Effector memory CD4-positive, alpha-beta T cell (primary cell): ENCODE results near the gene FMN1.

Experiments used
- DNase-seq, 3 donors: peaks; one replicate each; pipeline ENCODE4 v3.0.0-alpha.2; 2020
- H3K27ac ChIP-seq: 2 replicates; pipeline ENCODE4 v1.7.0; 2013; ENCODE audit warnings: mild to moderate bottlenecking, low read length, moderate library complexity; ENCODE audit not compliant: insufficient read depth, poor library complexity, severe bottlenecking
- H3K27me3 ChIP-seq: replicated peaks from 2 replicates; pipeline ENCODE4 v1.7.0; 2013; ENCODE audit warnings: mild to moderate bottlenecking, low read length; ENCODE audit not compliant: insufficient read depth, control insufficient read depth, poor library complexity, severe bottlenecking
- H3K36me3 ChIP-seq: 2 replicates; pipeline ENCODE4 v1.7.0; 2013; ENCODE audit warnings: mild to moderate bottlenecking, low read length, moderate library complexity; ENCODE audit not compliant: control insufficient read depth, insufficient read depth
- H3K4me1 ChIP-seq: 2 replicates; pipeline ENCODE4 v1.7.0; 2013; ENCODE audit warnings: low read length, mild to moderate bottlenecking; ENCODE audit not compliant: control insufficient read depth, insufficient read depth, poor library complexity, severe bottlenecking
- H3K4me3 ChIP-seq: 2 replicates; pipeline ENCODE4 v1.7.0; 2013; ENCODE audit warnings: low read length, low read depth, mild to moderate bottlenecking; ENCODE audit not compliant: insufficient read depth, poor library complexity, severe bottlenecking
- H3K9me3 ChIP-seq: 2 replicates; pipeline ENCODE4 v1.7.0; 2013; ENCODE audit warnings: mild to moderate bottlenecking, low read length, moderate library complexity; ENCODE audit not compliant: control insufficient read depth

Gene FMN1

DNA sequence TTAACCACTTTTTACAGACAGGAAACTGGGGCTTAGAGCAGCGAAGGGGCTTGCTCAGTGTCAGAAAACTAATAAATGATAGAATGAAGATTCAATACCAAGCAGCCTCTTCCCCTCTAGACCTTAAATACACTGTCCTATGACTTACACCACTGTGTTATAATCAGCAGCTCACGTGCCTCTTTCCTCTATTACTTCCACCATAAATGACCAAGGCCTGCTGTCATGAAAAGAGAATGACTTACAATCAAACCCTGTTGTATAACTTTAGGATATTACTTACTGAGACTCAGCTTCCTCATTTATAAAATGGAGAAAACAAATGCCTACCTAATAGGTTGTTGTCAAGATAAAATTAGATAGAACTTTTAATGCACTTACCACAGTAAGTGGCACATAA is 11.6 kb downstream of the FMN1 start:
- Histone ChIP-seq H3K4me1 (no peaks in the 10 kb centered on the region), H3K27me3 (no peaks in the 10 kb centered on the region), H3K4me3 (no peak overlapping the region), H3K36me3 (no peaks in the 10 kb centered on the region), H3K27ac (no peak overlapping the region), H3K9me3 (no peaks in the 10 kb centered on the region)
- no peak for DNase-seq

GRCh38 chr15:33182278-33182905 is 12.1 kb downstream of the FMN1 start:
- no peaks in the 10 kb centered on the region for H3K36me3 ChIP-seq
- no peaks in the 10 kb centered on the region for H3K27me3 ChIP-seq
- no peaks in the 10 kb centered on the region for H3K4me1 ChIP-seq
- DNase-seq: no peak
- no peak overlapping the region for H3K27ac ChIP-seq
- H3K4me3 ChIP-seq: no peak overlapping the region
- no peaks in the 10 kb centered on the region for H3K9me3 ChIP-seq

- Histone ChIP-seq H3K4me1 (no peaks in the 10 kb centered on the region), H3K27me3 (no peaks in the 10 kb centered on the region), H3K36me3 (no peaks in the 10 kb centered on the region), H3K27ac (no peak overlapping the region), H3K9me3 (no peaks in the 10 kb centered on the region), H3K4me3 (no peak overlapping the region)
- DNase-seq: no peak
Measured at GRCh38 chr15:33179874-33180273, 14.6 kb downstream of the FMN1 start.

GRCh38 chr15:33171202-33171601 is 23.3 kb downstream of the FMN1 start:
- H3K4me1 ChIP-seq: no peaks in the 10 kb centered on the region
- no peak overlapping the region for H3K27ac ChIP-seq
- no peaks in the 10 kb centered on the region for H3K9me3 ChIP-seq
- H3K4me3 ChIP-seq: no peak overlapping the region
- no peak for DNase-seq
- no peaks in the 10 kb centered on the region for H3K27me3 ChIP-seq
- H3K36me3 ChIP-seq: no peaks in the 10 kb centered on the region

DNA sequence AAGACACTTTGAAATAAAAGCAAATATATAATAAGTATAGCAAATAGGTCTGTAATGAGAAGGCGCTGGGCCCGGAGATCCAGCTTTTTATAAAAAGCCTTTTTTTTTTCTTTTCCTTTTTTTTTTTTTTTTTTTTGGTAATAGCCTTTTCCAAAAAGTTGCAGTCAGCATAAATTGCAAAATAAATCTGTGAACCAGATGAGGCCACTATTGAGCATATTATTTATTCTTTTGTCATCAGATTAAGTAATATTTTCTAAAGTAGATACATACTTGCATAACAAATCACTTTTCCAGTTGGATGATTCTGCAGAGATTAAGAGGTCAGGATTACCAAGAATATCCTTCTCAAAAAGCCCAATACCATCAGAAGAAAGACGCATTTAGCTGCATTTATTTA is 24.9 kb downstream of the FMN1 start:
- Histone ChIP-seq H3K36me3 (no peaks in the 10 kb centered on the region), H3K4me1 (no peaks in the 10 kb centered on the region), H3K4me3 (no peak overlapping the region), H3K27ac (no peak overlapping the region), H3K9me3 (no peaks in the 10 kb centered on the region), H3K27me3 (no peaks in the 10 kb centered on the region)
- DNase-seq: no peak

DNA sequence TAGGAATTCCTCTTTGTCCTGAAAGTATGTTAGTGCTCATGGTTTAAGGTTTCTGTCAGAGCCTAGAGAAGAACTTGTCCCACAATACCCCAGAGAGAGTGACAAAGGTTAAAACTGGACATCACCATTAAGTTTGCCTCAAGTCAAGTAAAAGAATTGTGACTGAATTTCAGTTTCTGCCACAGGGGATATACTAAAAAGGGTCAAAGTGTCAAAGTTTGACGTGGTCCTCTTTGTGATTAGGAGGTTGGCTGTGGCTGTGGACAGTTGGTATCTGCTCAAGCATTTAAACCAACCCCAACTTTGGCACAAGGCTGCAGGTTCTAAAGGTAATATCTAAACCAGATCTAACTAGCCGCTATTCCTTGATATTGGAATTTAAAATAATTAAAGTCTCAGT is 26.1 kb downstream of the FMN1 start:
- Histone ChIP-seq H3K9me3 (no peaks in the 10 kb centered on the region), H3K36me3 (no peaks in the 10 kb centered on the region), H3K4me3 (no peak overlapping the region), H3K4me1 (no peaks in the 10 kb centered on the region), H3K27me3 (no peaks in the 10 kb centered on the region), H3K27ac (no peak overlapping the region)
- no peak for DNase-seq

DNA sequence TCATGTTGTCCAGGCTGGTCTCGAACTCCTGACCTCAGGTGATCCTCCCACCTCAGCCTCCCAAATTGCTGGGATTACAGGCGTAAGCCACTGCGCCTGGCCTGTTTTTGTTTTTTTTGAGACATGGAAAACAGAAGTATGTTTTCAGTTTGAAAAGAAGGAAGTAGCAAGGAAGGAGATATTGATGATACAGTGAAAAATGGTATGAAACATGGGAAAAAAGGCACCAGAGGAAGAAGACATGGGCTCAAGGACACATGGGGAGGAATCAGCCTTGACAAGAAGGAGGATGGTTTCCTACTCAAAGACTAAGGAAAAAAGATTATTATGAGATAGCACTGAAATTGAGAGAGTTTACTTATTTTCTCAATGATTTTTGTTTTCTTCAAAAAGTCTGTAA is 30.7 kb downstream of the FMN1 start:
- Histone ChIP-seq H3K9me3 (no peaks in the 10 kb centered on the region), H3K27ac (no peak overlapping the region), H3K4me1 (no peaks in the 10 kb centered on the region), H3K36me3 (no peaks in the 10 kb centered on the region), H3K4me3 (no peak overlapping the region), H3K27me3 (no peaks in the 10 kb centered on the region)
- no peak for DNase-seq

GRCh38 chr15:33161209-33161608 is 33.3 kb downstream of the FMN1 start:
- H3K27ac ChIP-seq: no peak overlapping the region
- DNase-seq: no peak
- H3K36me3 ChIP-seq: no peaks in the 10 kb centered on the region
- no peaks in the 10 kb centered on the region for H3K4me1 ChIP-seq
- no peaks in the 10 kb centered on the region for H3K9me3 ChIP-seq
- no peaks in the 10 kb centered on the region for H3K27me3 ChIP-seq
- H3K4me3 ChIP-seq: no peak overlapping the region

DNA sequence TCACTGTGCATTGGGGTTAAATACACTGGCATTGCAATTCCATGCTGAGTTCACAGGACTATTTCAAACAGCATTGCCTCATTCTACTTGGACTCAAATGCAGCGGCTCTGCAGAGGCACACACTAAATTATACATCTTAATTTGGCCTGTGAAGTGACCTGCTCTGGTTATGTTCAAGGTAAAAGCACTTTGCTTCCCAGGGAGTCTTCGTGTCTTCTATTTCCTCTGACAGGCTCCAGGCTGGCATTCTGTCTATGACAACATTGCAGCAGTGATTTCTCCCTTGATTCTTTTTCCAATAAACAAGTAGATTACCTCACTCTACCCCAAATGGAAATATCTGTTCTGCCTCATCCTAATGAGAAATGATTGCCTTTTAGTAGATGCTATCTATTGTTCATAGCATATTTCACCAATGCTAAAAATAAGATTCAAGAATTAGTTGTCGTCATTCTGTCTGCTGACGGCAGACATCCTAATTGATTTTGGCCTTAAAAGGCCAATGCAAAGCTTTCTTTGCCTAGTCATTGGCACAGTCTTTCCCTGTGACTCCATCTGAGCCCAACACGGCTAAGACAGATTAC is 33.8 kb downstream of the FMN1 start:
- H3K27ac ChIP-seq: no peak overlapping the region
- no peak overlapping the region for H3K4me3 ChIP-seq
- no peaks in the 10 kb centered on the region for H3K4me1 ChIP-seq
- no peaks in the 10 kb centered on the region for H3K9me3 ChIP-seq
- H3K27me3 ChIP-seq: no peaks in the 10 kb centered on the region
- DNase-seq: no peak
- H3K36me3 ChIP-seq: no peaks in the 10 kb centered on the region

DNA sequence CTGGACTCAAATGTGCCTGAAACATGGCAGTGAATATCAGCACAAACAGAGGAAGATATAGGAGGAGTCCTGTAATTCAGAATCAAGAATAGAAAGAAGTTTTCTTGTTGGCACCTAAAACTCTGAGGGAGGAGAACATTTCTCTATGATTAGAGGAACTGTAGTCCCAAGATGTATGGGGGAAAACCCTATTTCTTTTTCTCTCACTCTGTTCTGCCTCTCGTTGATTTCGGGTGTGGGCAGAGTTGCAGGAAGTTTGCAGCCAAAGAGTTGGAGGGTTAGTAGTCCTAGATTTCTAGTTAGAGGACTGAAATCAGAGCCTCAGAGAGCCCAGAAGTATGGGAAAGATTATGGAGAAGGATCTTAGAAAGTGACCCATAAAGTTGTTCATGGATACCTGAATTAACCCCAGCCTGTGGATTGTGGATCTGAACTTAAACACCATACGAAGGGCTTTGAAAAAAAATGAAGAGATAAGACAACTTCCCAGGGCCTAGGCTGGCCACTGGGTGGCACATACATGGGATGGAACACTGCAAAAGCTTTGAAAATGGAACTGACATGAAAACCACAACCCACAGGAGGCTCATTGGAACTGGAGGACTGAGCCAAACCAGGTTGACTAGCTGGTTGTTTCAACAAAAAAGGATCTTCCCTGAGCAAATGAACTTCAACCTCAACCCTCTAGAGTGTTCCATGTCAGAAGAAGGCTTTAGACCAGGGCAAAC is 34.6 kb downstream of the FMN1 start:
- H3K27ac ChIP-seq: no peak overlapping the region
- H3K9me3 ChIP-seq: no peaks in the 10 kb centered on the region
- H3K4me3 ChIP-seq: no peak overlapping the region
- H3K36me3 ChIP-seq: no peaks in the 10 kb centered on the region
- no peaks in the 10 kb centered on the region for H3K27me3 ChIP-seq
- no peak for DNase-seq
- H3K4me1 ChIP-seq: no peaks in the 10 kb centered on the region
